Umbilical cord (tissue), 1 donor: ENCODE data around the gene PROK1. TPM values are rescaled to one million over a fixed set of nuclear protein-coding genes. Genes with fewer than 3 reads are reported as not detected.

ENCODE experiments used
- total RNA-seq: library from RNA; depleted of rRNA; stranded (reverse); fragments of >200 nt; gene quantifications from one replicate; pipeline ENCODE4 v1.2.3, GENCODE V29; 2014; ENCODE audit warnings: low replicate concordance; ENCODE audit not compliant: insufficient read depth

The PROK1 gene
- total RNA-seq, 1 donor from 2014 or later, result not detected

Other genes with a start within 250 kb of the PROK1 start
- gene KCNC4, start 240.8 kb upstream of the PROK1 start, total RNA-seq, result 3.1 TPM
- gene RBM15, start 111.8 kb upstream of the PROK1 start, total RNA-seq, result 28.4 TPM
- gene SLC16A4, start 60.1 kb upstream of the PROK1 start, total RNA-seq, result 14.4 TPM
- gene LAMTOR5, start 43.5 kb upstream of the PROK1 start, total RNA-seq, result 28.9 TPM
- not detected for gene KCNA10, start 68.0 kb downstream of the PROK1 start, total RNA-seq
- 2.6 TPM for gene KCNA2, start 155.2 kb downstream of the PROK1 start, total RNA-seq
- gene KCNA3, start 223.8 kb downstream of the PROK1 start, total RNA-seq, result 3.6 TPM